GM20431 (cell line): ENCODE data around the gene SSX2IP.
"Not testable (repeated sequence)": the region's sequence is repeated elsewhere in the genome, so short reads cannot be mapped to it uniquely, and the experiment has no call there.

Experiments used
- in situ Hi-C: fragments of 300-500 bp; cut with MseI, MboI; formaldehyde crosslinking; loops from one replicate; pipeline ENCODE4 v1.15.0; 2020; ENCODE audit warnings: low sequenced_read_pairs; ENCODE audit not compliant: unreplicated experiment

The SSX2IP gene, protein sequence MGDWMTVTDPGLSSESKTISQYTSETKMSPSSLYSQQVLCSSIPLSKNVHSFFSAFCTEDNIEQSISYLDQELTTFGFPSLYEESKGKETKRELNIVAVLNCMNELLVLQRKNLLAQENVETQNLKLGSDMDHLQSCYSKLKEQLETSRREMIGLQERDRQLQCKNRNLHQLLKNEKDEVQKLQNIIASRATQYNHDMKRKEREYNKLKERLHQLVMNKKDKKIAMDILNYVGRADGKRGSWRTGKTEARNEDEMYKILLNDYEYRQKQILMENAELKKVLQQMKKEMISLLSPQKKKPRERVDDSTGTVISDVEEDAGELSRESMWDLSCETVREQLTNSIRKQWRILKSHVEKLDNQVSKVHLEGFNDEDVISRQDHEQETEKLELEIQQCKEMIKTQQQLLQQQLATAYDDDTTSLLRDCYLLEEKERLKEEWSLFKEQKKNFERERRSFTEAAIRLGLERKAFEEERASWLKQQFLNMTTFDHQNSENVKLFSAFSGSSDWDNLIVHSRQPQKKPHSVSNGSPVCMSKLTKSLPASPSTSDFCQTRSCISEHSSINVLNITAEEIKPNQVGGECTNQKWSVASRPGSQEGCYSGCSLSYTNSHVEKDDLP

DNA sequence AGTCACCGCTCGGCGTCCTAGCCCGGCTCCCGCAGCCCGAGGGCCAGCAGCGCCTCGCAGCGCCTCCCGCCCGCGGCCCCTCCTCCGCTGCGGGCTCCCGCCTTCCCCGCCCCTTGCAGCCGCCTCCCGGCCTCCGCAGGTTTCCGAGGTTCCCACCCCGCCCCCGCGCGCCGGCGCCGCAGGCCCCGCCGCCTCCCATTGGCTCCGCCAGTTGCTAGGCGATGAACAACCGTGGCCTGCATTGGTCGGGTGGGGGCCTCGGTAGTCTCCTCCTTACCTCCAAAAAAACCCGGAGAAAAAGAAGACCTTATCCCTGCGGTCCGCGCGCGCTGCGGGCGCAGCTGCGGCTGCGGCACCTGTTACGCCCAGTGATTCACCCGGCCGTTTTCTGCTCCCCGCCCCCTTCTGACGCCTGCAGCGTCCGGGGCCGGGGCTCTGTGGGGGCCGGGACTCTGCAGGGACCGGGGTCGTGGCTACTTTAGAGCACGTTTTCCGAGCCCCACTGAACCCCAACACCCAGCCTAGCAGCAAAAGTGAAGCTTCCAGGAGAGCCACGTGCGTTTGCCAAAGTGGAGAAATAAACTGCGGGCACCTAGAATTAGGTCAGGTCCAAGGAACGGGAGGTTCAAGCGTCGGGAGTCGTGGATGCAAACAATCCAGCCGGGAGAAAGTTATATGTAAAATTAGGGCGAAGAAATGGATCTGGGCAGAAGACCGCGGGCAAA is at the start of gene SSX2IP:
Gene SSX2IP, minus strand, starts transcription at position 65 of the 725 bp plus-strand sequence. CDS start 19,242 bp downstream, outside the sequence.
- in situ Hi-C loops: no loop called here

GRCh38 chr1:84738237-84738636 is 48.0 kb upstream of the SSX2IP start:
- in situ Hi-C loops: no loop called here

DNA sequence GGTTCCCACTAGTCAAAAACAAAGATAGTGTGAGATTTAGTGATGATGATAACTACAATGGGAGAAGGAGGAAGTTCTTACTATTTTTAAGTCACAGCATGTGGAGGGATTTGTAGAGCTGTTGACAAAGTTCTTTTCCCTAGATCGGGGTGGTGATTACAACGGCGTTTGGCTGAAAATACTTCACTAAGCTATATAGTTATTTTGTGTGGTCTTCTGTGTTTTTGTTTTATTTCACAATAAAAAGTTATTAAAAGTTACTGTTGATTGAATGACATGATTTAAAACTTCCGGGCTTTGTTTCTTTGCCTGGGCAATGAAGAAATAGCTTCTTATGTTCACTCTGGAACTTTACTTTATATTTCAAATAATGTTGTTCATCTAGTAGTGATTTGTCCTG is 47.3 kb upstream of the SSX2IP start:
- in situ Hi-C loops: no loop called here

GRCh38 chr1:84736944-84737343 is 46.7 kb upstream of the SSX2IP start:
- in situ Hi-C loops: no loop called here

GRCh38 chr1:84736445-84736844 is 46.2 kb upstream of the SSX2IP start:
- in situ Hi-C loops: no loop called here

DNA sequence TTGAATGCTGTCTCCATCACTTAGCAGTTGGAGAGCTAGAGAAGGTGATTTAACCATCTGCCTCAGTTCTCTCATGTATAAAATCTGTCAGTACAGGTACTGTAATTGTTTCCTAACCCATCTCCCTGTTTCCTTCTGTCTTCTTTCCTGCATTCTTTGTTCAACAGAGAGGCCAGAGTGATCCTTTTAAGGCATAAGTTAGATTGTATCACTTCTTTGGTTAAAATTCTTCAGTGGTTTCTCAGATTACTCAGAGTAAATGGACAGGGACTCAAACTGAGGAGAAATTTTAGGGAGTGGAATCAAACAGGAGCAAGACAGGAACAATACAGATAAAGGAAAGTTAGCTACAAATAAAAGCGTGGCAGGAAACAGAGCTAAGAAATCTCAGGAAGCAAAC is 45.2 kb upstream of the SSX2IP start:
- in situ Hi-C loops: no loop called here

DNA sequence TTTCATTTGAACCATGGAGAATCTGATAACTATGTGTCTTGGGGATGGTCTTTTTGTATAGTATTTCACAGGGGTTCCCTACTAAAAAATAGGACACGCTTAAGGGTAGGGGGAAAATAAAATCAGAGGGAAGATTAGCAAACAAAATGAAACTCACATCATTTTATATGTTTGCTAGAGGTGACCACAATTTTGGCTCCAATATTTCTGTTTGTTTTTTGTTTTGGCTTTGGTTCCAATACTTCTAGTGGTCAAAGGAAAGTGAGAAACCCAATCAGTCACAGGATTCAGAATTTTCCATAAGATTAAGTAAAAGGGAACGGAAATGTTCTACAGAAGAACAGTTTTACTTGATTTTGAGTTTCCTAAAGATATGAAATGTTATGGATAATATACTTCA is 42.3 kb upstream of the SSX2IP start:
- in situ Hi-C loops: no loop called here

DNA sequence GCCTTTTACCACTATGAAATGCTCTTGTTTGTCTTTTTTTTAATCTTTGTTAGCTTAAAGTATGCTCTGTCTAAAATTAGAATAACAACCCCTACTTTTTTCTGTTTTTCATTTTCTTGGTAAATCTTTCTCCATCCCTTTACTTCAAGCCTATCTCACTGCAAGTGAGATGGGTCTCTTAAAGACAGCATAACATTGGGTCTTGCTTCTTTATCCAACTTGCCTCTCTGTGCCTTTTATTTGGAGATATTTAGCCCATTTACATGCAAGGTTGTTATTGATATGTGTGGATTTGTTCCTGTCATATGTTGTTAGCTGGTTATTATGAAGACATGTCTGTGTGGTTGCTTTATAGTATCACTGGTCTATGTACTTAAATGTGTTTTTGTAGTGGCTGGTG is 41.3 kb upstream of the SSX2IP start:
- in situ Hi-C loops: no loop called here

- in situ Hi-C loops: not testable (repeated sequence)
These were observed 37.5 kb upstream of the SSX2IP start for GRCh38 chr1:84727711-84728110.

DNA sequence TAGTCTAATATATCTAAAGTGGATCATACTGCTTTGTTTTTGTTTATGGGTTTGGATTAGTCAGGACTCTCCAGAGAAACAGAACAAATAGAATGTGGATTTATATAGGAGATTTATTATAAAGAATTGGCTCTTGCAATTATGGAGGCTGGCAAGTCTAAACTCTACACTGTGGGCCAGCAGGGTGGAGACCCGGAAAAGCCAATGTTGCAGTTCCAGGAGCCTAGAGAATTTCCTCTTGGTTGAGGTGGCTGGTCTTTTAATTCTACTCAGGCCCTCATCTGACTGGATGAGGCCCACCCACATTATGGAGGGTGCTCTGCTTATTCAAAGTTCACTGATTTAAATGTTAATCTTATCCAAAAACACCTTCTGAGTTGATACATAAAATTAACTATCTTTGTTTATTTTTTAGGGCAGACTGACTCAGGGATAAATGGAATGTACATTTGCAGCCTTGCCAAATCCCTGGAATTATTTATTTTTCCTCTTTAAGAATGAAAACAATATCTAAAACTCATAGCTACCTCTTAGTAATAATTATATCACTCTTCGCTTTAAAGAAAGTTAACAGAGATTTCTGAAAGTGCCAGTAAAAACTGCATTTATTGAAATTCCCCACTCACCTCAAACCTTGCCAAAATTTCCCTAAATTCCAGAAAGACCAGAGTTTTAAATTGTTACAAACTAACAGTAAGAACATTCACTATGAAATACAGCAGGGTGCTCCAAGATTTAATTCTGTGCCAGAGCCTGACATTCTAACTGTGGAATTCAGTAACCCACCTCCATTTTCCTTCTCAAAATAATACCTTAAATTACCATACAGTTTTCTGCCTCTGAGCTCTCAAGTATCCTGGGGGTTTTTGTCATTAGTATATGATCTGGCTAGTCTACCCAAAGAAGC is 36.6 kb upstream of the SSX2IP start:
- in situ Hi-C loops: no loop called here

DNA sequence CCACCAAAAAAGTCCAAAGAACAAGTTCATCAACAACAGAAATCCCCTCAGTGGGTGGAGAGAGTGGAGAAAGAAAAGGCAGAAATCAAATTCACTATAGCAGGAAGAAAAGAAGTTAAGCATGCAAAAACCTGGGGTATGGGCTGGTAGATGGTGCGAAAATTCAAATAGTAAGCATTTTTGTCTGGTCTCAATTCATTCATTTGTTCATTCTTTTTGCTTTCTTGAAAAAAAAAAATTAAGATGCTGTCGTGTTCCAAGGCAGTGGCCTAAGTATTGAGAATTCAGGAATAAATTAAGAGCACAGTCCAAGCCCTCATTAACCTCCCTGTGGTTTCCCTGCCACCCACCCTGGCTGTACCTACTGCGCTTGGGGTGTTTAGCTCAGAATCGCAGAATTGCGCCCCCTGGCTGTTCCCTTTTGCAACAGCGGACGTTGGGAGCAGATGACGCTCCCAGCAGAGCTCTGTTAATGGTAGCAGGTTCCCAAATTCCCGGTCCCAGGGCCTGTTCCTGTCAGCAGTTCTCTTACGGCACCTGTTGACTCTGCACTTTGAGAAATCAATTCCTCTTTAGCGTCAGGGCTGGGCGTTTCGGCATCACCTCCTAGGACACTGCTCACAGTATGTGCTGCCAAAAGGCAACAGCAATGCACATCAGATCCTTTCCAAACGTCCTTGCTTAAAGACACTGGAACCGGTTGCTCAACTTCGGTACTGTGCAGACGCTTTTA is 34.0 kb upstream of the SSX2IP start:
- in situ Hi-C loops: no loop called here

- in situ Hi-C loops: no loop called here
These were observed 32.5 kb upstream of the SSX2IP start for GRCh38 chr1:84722794-84723193.

DNA sequence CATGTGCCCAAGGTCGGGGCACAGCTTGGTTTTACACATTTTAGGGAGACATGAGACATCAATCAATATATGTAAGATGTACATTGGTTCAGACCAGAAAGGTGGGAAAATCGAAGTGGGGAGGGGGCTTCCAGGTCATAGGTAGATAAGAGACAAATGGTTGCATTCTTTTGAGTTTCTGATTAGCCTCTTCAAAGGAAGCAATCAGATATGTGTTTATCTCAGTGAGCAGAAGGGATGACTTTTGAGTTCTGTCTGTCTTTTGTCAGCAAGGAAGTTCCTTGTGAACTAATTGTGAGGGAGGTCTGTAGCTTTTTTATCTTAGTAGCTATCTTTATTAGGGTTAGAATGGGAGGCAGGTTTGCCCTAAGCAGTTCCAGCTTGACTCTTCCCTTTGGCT is 31.6 kb upstream of the SSX2IP start:
- in situ Hi-C loops: not testable (repeated sequence)

DNA sequence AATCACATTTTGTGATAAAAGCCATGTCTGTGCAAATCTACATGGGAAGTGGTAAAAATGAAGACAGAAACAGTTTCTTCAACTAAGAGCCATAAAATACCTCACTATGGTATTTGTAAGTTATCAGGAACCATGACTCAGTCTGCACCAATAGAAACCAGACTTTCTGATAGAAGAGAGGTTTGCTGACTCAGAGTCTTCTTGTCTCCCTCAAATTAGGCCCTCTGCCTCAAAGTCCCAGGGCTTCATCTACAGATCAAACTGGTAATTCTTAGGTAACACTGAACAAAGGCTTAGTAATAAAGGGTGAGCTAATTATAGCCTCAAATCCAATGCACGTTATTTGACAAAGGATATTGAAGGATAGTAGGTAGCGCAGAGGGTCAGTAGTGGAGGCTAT is 30.9 kb upstream of the SSX2IP start:
- in situ Hi-C loops: no loop called here

- in situ Hi-C loops: no loop called here
These were observed 30.0 kb upstream of the SSX2IP start for GRCh38 chr1:84720221-84720780.

- in situ Hi-C loops: no loop called here
These were observed 29.4 kb upstream of the SSX2IP start for GRCh38 chr1:84719543-84720217.

GRCh38 chr1:84715342-84716019 is 25.2 kb upstream of the SSX2IP start:
- in situ Hi-C loops: no loop called here

DNA sequence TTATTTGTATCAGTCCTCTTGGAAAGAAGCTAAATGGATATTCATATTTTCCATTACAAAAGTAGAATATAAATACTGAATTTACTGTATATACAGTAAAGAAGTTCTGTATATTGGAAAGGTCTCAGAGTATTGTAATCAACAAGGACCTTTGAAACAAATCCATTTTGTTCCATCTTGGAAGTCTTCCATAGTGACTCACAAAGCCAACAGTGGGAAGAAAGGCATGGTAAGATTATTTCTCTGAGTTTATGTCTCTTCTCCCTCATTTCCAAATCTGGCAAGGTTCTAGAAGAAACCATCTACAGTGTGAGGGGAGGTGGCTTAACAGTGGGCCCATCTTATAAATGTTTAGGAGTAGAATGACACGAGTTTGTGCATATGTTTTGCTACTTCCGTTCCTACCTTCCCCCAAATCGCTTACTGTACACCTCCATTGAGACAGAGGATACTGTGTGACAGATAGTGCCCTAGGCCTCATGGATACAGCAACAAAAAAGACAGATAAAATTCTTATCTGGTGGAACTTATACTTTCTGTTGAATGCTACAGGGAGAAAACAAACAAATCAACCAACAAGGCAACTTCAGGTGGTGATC is 22.1 kb upstream of the SSX2IP start:
- in situ Hi-C loops: no loop called here
